ENCODE data around the gene STRBP. TPM values are rescaled to one million over a fixed set of nuclear protein-coding genes. Genes with fewer than 3 reads are reported as not detected.

The STRBP gene
- total RNA-seq, 1 experiment from 2014 or later, result 40.3 TPM

DNA sequence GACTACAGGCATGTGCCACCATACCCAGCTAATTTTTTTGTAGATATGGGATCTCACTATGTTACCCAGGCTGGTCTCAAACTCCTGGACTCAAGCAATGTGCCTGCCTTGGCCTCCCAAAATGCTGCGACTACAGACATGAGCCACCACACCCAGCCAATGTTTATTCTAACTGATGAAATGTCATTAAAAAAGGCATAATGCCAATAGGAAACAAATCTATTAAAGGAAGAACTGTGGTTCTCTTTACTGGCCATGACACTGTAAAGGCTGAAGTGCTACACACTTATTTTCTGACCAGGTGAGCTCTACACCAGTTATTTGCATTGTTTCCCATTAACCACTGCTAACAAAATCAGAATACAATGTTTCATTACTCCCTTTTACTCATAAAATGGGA, 106.0 kb downstream of the STRBP start:
- no peak for DNase-seq (ENCODE audit: low read depth, low spot score)

DNA sequence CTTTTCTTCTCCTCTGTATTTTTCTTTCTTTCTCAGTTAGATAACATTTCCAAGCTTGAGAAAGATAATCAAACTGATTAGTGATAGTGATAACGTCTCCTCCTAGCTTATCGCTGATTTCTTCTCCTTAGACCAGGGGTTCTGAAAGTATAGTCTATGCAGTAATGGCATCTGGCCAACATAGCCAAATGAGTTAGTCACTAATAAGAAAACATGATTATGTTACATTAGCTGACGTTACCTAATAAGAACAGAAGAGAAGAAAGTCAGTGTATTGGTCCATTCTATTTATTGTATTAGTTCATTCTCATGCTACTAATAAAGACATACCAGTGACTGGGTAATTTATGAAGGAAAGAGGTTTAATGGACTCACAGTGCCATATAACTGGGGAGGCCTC, 111.2 kb downstream of the STRBP start:
- H3K4me3 ChIP-seq (ENCODE audit: low read depth in 2 of 2, low read length in 2 of 2), result no peak overlapping the region
- no TSS peak for BruUV-seq (replicated peaks)

More for the DNA sequence above, 106.0 kb downstream of the STRBP start:
- no peak overlapping the region for H3K27ac ChIP-seq (ENCODE audit: low read length)
- H3K4me3 ChIP-seq (ENCODE audit: low read depth in 2 of 2, low read length in 2 of 2), result no peak overlapping the region
- H3K9me3 ChIP-seq (ENCODE audit: control insufficient read depth, insufficient read depth, low read depth, low read length), result no peaks in the 10 kb centered on the region
- no peaks in the 10 kb centered on the region for H3K27me3 ChIP-seq (ENCODE audit: control insufficient read depth, insufficient read depth, low read length)
- in situ Hi-C loops (cut with HindIII; ENCODE audit: low pct_unique_long_range_greater_than_20kb, low sequenced_read_pairs) (no loop called here), intact Hi-C loops (cut with micrococcal nuclease; ENCODE audit: unreplicated experiment) (no loop called here)
- ChIA-PET CTCF (interaction anchor here (0.9 kb wide), 1 partner anchor 187 kb away, joined by 3 read pairs; no protein-coding TSS in a partner anchor), POLR2A (no interaction called here)
- no peaks in the 10 kb centered on the region for H3K4me1 ChIP-seq (ENCODE audit: control insufficient read depth, insufficient read depth, low read length)
- BruUV-seq (replicated peaks), result no TSS peak
- TF ChIP-seq, protein P1, sequence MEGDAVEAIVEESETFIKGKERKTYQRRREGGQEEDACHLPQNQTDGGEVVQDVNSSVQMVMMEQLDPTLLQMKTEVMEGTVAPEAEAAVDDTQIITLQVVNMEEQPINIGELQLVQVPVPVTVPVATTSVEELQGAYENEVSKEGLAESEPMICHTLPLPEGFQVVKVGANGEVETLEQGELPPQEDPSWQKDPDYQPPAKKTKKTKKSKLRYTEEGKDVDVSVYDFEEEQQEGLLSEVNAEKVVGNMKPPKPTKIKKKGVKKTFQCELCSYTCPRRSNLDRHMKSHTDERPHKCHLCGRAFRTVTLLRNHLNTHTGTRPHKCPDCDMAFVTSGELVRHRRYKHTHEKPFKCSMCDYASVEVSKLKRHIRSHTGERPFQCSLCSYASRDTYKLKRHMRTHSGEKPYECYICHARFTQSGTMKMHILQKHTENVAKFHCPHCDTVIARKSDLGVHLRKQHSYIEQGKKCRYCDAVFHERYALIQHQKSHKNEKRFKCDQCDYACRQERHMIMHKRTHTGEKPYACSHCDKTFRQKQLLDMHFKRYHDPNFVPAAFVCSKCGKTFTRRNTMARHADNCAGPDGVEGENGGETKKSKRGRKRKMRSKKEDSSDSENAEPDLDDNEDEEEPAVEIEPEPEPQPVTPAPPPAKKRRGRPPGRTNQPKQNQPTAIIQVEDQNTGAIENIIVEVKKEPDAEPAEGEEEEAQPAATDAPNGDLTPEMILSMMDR (IDR thresholded peaks at IDR 0.05), result no peak
- TF ChIP-seq TCF7L2 (IDR thresholded peaks at IDR 0.05; ENCODE audit: low read depth, low read length) (no peak), POLR2AphosphoS5 (IDR thresholded peaks at IDR 0.05; ENCODE audit: low read depth, low read length) (no peak), SIN3A (IDR thresholded peaks at IDR 0.05; ENCODE audit: borderline replicate concordance, insufficient read depth, low read depth, low read length) (no peak)
- TF ChIP-seq, protein P2, sequence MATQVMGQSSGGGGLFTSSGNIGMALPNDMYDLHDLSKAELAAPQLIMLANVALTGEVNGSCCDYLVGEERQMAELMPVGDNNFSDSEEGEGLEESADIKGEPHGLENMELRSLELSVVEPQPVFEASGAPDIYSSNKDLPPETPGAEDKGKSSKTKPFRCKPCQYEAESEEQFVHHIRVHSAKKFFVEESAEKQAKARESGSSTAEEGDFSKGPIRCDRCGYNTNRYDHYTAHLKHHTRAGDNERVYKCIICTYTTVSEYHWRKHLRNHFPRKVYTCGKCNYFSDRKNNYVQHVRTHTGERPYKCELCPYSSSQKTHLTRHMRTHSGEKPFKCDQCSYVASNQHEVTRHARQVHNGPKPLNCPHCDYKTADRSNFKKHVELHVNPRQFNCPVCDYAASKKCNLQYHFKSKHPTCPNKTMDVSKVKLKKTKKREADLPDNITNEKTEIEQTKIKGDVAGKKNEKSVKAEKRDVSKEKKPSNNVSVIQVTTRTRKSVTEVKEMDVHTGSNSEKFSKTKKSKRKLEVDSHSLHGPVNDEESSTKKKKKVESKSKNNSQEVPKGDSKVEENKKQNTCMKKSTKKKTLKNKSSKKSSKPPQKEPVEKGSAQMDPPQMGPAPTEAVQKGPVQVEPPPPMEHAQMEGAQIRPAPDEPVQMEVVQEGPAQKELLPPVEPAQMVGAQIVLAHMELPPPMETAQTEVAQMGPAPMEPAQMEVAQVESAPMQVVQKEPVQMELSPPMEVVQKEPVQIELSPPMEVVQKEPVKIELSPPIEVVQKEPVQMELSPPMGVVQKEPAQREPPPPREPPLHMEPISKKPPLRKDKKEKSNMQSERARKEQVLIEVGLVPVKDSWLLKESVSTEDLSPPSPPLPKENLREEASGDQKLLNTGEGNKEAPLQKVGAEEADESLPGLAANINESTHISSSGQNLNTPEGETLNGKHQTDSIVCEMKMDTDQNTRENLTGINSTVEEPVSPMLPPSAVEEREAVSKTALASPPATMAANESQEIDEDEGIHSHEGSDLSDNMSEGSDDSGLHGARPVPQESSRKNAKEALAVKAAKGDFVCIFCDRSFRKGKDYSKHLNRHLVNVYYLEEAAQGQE (IDR thresholded peaks at IDR 0.05; ENCODE audit: insufficient read depth in 1 of 2, low read depth in 2 of 2, low read length in 1 of 2), result no peak
- ATAC-seq, result no peak
- no peaks in the 10 kb centered on the region; the same call in 1 of the 2 replicates for H3K36me3 ChIP-seq (ENCODE audit: control insufficient read depth, insufficient read depth, low read length)

More for the DNA sequence above, 111.2 kb downstream of the STRBP start:
- Histone ChIP-seq H3K9me3 (ENCODE audit: control insufficient read depth, insufficient read depth, low read depth, low read length) (no peaks in the 10 kb centered on the region), H3K27me3 (ENCODE audit: control insufficient read depth, insufficient read depth, low read length) (no peaks in the 10 kb centered on the region), H3K36me3 (ENCODE audit: control insufficient read depth, insufficient read depth, low read length) (no peaks in the 10 kb centered on the region; the same call in 1 of the 2 replicates), H3K4me1 (ENCODE audit: control insufficient read depth, insufficient read depth, low read length) (no peaks in the 10 kb centered on the region), H3K27ac (ENCODE audit: low read length) (no peak overlapping the region)
- in situ Hi-C loops (cut with HindIII; ENCODE audit: low pct_unique_long_range_greater_than_20kb, low sequenced_read_pairs) (no loop called here), intact Hi-C loops (cut with micrococcal nuclease; ENCODE audit: unreplicated experiment) (no loop called here)
- POLR2A ChIA-PET, result no interaction called here
- ATAC-seq (no peak), DNase-seq (ENCODE audit: low read depth, low spot score) (no peak)
- no peak for TF ChIP-seq SIN3A (IDR thresholded peaks at IDR 0.05; ENCODE audit: borderline replicate concordance, insufficient read depth, low read depth, low read length)
- TF ChIP-seq, protein P1 (IDR thresholded peaks at IDR 0.05), result no peak
- TF ChIP-seq, protein P2 (IDR thresholded peaks at IDR 0.05; ENCODE audit: insufficient read depth in 1 of 2, low read depth in 2 of 2, low read length in 1 of 2), result no peak
- no peak for TF ChIP-seq POLR2AphosphoS5 (IDR thresholded peaks at IDR 0.05; ENCODE audit: low read depth, low read length)
- no peak for TF ChIP-seq TCF7L2 (IDR thresholded peaks at IDR 0.05; ENCODE audit: low read depth, low read length)
- CTCF ChIA-PET, result no interaction called here

Measured in Panc1 (cell line).